Upper lobe of right lung (tissue), 1 donor: ENCODE data around the gene CD300E. TPM values are rescaled to one million over a fixed set of nuclear protein-coding genes. Genes with fewer than 3 reads are reported as not detected.
"Not testable (repeated sequence)": the region's sequence is repeated elsewhere in the genome, so short reads cannot be mapped to it uniquely, and the experiment has no call there.

ENCODE experiments used
- ATAC-seq: fragments of 200-7000 bp; cut with Tn5 transposase; one replicate; pipeline ENCODE4 v1.9.1; 2020; ENCODE audit warnings: mild to moderate bottlenecking, moderate library complexity
- DNase-seq: peaks from one replicate; pipeline ENCODE4 v3.0.0-alpha.2; 2020
- H3K27ac ChIP-seq: fragments of 200-600 bp; one replicate; pipeline ENCODE4 v1.8.0; 2022
- H3K27me3 ChIP-seq: fragments of 200-600 bp; one replicate; pipeline ENCODE4 v1.8.0; 2022; ENCODE audit warnings: mild to moderate bottlenecking
- H3K36me3 ChIP-seq: fragments of 200-600 bp; one replicate; pipeline ENCODE4 v1.8.0; 2022
- H3K4me1 ChIP-seq: fragments of 200-600 bp; one replicate; pipeline ENCODE4 v1.8.0; 2022
- H3K4me3 ChIP-seq: fragments of 200-600 bp; one replicate; pipeline ENCODE4 v1.8.0; 2022; ENCODE audit warnings: mild to moderate bottlenecking
- H3K9me3 ChIP-seq: fragments of 200-600 bp; one replicate; pipeline ENCODE4 v1.8.0; 2022
- CTCF ChIP-seq: fragments of 200-600 bp; IDR thresholded peaks from one replicate; pipeline ENCODE4 v1.8.0; 2022; ENCODE audit warnings: antibody characterized with exemption
- intact Hi-C: fragments of 100-400 bp; cut with DNase I; formaldehyde crosslinking; loops from one replicate; pipeline ENCODE4 v1.11.0; 2022
- total RNA-seq: library from RNA; stranded (reverse); fragmentation: NEBNext Ultra II Directional; extraction: Animal tissue kit (Norgen Biotek cat#: 25700); gene quantifications from one replicate; pipeline ENCODE4 v1.2.1, GENCODE V29; 2021
- donor health status: DM: no; HTN: yes; CAD: no; lungs with severe emphysema.

Gene CD300E
- total RNA-seq, 1 donor from 2014 or later, result 6.5 TPM

- intact Hi-C loops, result no loop called here
- Histone ChIP-seq H3K9me3 (no peaks in the 10 kb centered on the region), H3K4me3 (no peak overlapping the region), H3K27ac (no peak overlapping the region), H3K27me3 (no peaks in the 10 kb centered on the region), H3K36me3 (no peaks in the 10 kb centered on the region), H3K4me1 (no peaks in the 10 kb centered on the region)
- no peak for TF ChIP-seq CTCF
- ATAC-seq (no peak), DNase-seq (no peak)
Measured at GRCh38 chr17:74641958-74642298, 18.4 kb upstream of the CD300E start.

DNA sequence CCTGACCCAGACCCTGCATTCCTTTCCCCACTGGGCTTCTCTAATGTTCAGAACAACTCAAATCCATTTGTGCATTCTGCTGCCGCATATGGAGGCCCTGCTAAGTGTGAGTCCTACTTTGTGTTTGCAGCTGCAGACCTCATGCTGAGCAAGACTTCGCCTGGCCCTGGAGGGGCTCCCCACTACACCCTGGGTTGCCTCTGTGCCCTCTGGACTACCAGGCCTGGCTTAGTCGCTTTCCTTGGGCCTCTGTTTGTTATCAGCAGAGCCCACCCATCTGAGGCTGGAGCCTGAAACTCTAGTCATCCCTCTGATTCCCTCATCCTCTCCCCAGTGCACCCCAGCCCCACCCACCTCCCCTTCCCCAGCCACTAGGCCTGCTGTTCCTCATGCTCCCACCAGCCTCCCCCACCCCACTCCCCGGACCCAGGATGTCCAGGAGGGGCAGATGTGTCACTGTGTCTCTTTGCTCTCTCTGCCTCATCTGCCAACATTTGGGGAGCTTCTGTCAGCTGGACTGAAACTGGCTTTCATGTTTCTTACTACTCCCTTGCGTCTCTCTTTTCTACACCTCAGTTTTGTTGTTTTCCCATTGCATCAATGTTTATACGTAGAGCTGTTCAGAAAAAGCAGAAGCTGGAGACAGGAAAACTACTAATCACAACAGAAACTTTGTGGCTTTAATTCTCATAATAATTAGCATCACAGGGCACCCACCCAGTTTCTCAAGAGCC, 17.9 kb upstream of the CD300E start:
- no peak overlapping the region for H3K4me3 ChIP-seq
- DNase-seq (peak; percentile 51), ATAC-seq (peak; percentile 17)
- H3K27ac ChIP-seq, result no peak overlapping the region
- H3K36me3 ChIP-seq, result no peaks in the 10 kb centered on the region
- H3K27me3 ChIP-seq, result no peaks in the 10 kb centered on the region
- intact Hi-C loops, result no loop called here
- no peaks in the 10 kb centered on the region for H3K4me1 ChIP-seq
- H3K9me3 ChIP-seq, result no peaks in the 10 kb centered on the region
- TF ChIP-seq CTCF, result no peak

DNA sequence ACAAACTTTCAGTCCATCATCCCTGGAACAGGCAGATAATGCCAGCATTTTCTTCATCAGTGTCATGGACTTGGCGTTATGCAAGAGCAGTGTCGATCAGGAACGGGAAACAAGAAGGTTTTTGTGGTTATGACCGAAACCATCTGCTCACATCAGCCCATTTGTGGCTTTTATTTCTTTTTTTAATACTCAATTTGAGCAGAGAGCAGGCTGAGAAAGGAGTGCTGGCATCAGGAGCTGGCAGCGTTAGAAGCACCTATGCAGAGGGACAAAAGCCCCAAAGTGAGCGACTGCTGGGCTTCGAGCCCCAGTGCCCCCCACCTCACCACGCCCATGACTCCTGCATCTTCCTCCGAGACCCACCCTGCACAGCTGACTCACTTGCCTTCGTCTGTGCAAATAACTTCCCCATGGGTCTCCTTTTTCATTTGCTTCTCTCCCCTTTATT, 16.2 kb upstream of the CD300E start:
- DNase-seq, result peak; percentile 45
- Histone ChIP-seq H3K4me1 (no peaks in the 10 kb centered on the region), H3K27me3 (peaks cover 12% of the 10 kb centered on the region), H3K9me3 (no peaks in the 10 kb centered on the region), H3K27ac (no peak overlapping the region), H3K4me3 (no peak overlapping the region), H3K36me3 (no peaks in the 10 kb centered on the region)
- no peak for TF ChIP-seq CTCF
- intact Hi-C loops, result no loop called here
- peak; percentile 52 for ATAC-seq

DNA sequence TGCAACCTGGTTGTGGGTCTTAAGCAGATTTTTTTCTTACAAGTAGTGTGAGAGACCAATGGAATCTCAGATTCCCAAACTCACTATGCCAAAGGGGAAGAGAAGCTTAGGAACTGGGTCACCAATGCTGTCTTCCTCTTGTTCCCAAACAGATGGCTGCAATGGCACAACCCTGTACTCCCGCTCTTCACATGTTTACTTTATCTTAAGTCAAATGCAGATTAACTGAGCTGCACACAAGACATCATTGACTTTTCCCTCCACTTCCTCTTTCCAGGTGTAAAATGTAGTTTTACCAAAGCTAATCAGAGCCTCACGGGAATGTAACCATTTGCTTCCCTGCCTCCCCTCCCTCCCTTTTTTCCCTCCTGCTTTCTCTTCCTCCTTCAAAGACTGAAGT, 14.4 kb upstream of the CD300E start:
- Histone ChIP-seq H3K36me3 (no peaks in the 10 kb centered on the region), H3K27ac (no peak overlapping the region), H3K4me1 (no peaks in the 10 kb centered on the region), H3K4me3 (no peak overlapping the region), H3K9me3 (no peaks in the 10 kb centered on the region), H3K27me3 (peaks cover 17% of the 10 kb centered on the region)
- TF ChIP-seq CTCF, result no peak
- DNase-seq (no peak), ATAC-seq (no peak)
- intact Hi-C loops, result no loop called here

- no peaks in the 10 kb centered on the region for H3K36me3 ChIP-seq
- H3K9me3 ChIP-seq, result no peaks in the 10 kb centered on the region
- DNase-seq, result peak; percentile 37
- TF ChIP-seq CTCF, result no peak
- peaks cover 17% of the 10 kb centered on the region for H3K27me3 ChIP-seq
- no peak overlapping the region for H3K4me3 ChIP-seq
- H3K4me1 ChIP-seq, result no peaks in the 10 kb centered on the region
- no peak overlapping the region for H3K27ac ChIP-seq
- intact Hi-C loops, result no loop called here
- ATAC-seq, result peak; percentile 68
Measured at GRCh38 chr17:74637265-74637664, 13.7 kb upstream of the CD300E start.

DNA sequence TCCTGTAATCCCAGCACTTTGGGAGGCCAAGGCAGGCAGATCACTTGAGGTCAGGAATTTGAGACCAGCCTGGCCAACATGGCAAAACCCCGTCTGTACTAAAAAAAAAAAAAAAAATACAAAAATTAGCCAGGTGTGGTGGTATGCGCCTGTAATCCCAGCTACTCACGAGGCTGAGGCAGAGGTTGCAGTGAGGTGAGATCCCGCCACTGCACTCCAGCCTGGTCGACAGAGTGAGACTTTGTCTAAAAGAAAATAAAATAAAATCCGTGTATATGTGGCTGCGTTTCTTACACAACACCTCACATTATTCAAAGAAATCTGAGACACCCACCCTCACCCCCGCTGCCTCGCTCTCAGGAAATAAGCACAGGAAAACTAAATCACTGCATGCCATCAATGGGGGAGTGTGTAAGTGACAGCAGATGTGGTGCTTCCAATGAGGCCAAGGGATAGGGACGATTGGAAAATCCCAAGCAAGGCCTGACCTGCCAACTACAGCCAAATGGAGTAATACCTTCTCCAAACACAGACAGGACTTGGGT, 13.1 kb upstream of the CD300E start:
- H3K9me3 ChIP-seq, H3K4me3 ChIP-seq, H3K36me3 ChIP-seq, intact Hi-C loops, H3K27ac ChIP-seq, ATAC-seq, H3K4me1 ChIP-seq: not testable (repeated sequence)
- peaks cover 17% of the 10 kb centered on the region for H3K27me3 ChIP-seq
- DNase-seq, result peak; percentile 21
